Right kidney (tissue), 1 donor: ENCODE measurements around the gene JAGN1.
"Not testable (repeated sequence)": the region's sequence is repeated elsewhere in the genome, so short reads cannot be mapped to it uniquely, and the experiment has no call there.

Experiments
- DNase-seq: peaks from one replicate; pipeline ENCODE4 v3.0.0-alpha.2; 2016

The JAGN1 gene

GRCh38 chr3:9865125-9865637, 25.2 kb upstream of the JAGN1 start:
- not testable (repeated sequence) for DNase-seq

GRCh38 chr3:9866639-9867038, 23.8 kb upstream of the JAGN1 start:
- no peak for DNase-seq

GRCh38 chr3:9867106-9867505, 23.3 kb upstream of the JAGN1 start:
- no peak for DNase-seq

- no peak for DNase-seq
These were observed 20.5 kb upstream of the JAGN1 start for GRCh38 chr3:9869955-9870354.

GRCh38 chr3:9870978-9871377, 19.4 kb upstream of the JAGN1 start:
- no peak for DNase-seq

- DNase-seq: not testable (repeated sequence)
These were observed 18.3 kb upstream of the JAGN1 start for GRCh38 chr3:9872067-9872466.

- no peak for DNase-seq
These were observed 15.0 kb upstream of the JAGN1 start for GRCh38 chr3:9875448-9875847.

- not testable (repeated sequence) for DNase-seq
These were observed 14.2 kb upstream of the JAGN1 start for GRCh38 chr3:9876255-9876654.

GRCh38 chr3:9876991-9877390, 13.4 kb upstream of the JAGN1 start:
- no peak for DNase-seq

- DNase-seq: no peak
These were observed 11.7 kb upstream of the JAGN1 start for GRCh38 chr3:9878700-9879099.

GRCh38 chr3:9879830-9880549, 10.4 kb upstream of the JAGN1 start, which contains the start of gene CIDEC:
Gene CIDEC (minus strand): TSS chr3:9880253. CDS start chr3:9878486, 1,767 bp downstream.
- DNase-seq: no peak

GRCh38 chr3:9881441-9881840, 9.0 kb upstream of the JAGN1 start:
- no peak for DNase-seq

- no peak for DNase-seq
These were observed 6.5 kb upstream of the JAGN1 start for GRCh38 chr3:9883706-9884554.

GRCh38 chr3:9884555-9885165, 5.8 kb upstream of the JAGN1 start:
- no peak for DNase-seq

GRCh38 chr3:9886328-9886727, 4.1 kb upstream of the JAGN1 start:
- DNase-seq: no peak

GRCh38 chr3:9887480-9887879, 2.9 kb upstream of the JAGN1 start:
- no peak for DNase-seq

GRCh38 chr3:9888540-9888939, 1.9 kb upstream of the JAGN1 start:
- no peak for DNase-seq

GRCh38 chr3:9889405-9889804, 1.0 kb upstream of the JAGN1 start:
- no peak for DNase-seq

- no peak for DNase-seq
These were observed 737 bp downstream of the JAGN1 start for GRCh38 chr3:9891072-9891622.

- no peak for DNase-seq
These were observed 3.3 kb downstream of the JAGN1 start for GRCh38 chr3:9893739-9894138.

- DNase-seq: not testable (repeated sequence)
These were observed 5.3 kb downstream of the JAGN1 start for GRCh38 chr3:9895715-9896114.

- not testable (repeated sequence) for DNase-seq
These were observed 6.5 kb downstream of the JAGN1 start for GRCh38 chr3:9896755-9897407.
